Cardiac muscle cell (in vitro differentiated cells and primary cell): Measurements from ENCODE around the gene VN1R4. TPM values are rescaled to one million over a fixed set of nuclear protein-coding genes. Genes with fewer than 3 reads are reported as not detected.
"Not testable (repeated sequence)": the region's sequence is repeated elsewhere in the genome, so short reads cannot be mapped to it uniquely, and the experiment has no call there.

Experiments used
- DNase-seq, 2 donors: peaks; one replicate each; pipeline versions ENCODE4 v3.0.0 to v3.0.0-alpha.2; 2010 to 2017; ENCODE audit warnings: low read depth in 1 of 2, low spot score in 1 of 2
- H3K27ac ChIP-seq: fragments of 200-600 bp; sonication (generic); 2 replicates; pipeline ENCODE4 v1.5.1; 2016
- H3K27me3 ChIP-seq: fragments of 200-600 bp; sonication (generic); 2 replicates; pipeline ENCODE4 v1.6.0; 2016; ENCODE audit warnings: control low read depth
- H3K36me3 ChIP-seq: fragments of 200-600 bp; sonication (generic); 2 replicates; pipeline ENCODE4 v1.5.1; 2016; ENCODE audit warnings: control low read depth
- H3K4me1 ChIP-seq: fragments of 200-600 bp; sonication (generic); 2 replicates; pipeline ENCODE4 v1.8.1; 2017; ENCODE audit warnings: low read depth, mild to moderate bottlenecking, mixed run types
- H3K4me3 ChIP-seq: fragments of 200-600 bp; sonication (generic); 2 replicates; pipeline ENCODE4 v1.5.1; 2016; ENCODE audit warnings: mild to moderate bottlenecking
- H3K9me3 ChIP-seq: fragments of 200-600 bp; sonication (generic); 2 replicates; pipeline ENCODE4 v1.5.1; 2017; ENCODE audit warnings: low read depth, mild to moderate bottlenecking, control low read depth
- polyA plus RNA-seq: library from polyadenylated mRNA; unstranded; fragments of >200 nt; fragmentation: Nextera tagmentation; extraction: Ambion mirVana; gene quantifications from 2 replicates; pipeline ENCODE4 v1.2.1, GENCODE V29; 2016
- total RNA-seq: library from RNA; depleted of rRNA; stranded (reverse); fragments of >200 nt; gene quantifications from 2 replicates; pipeline ENCODE4 v1.2.3, GENCODE V29; 2016
- TF ChIP-seq, protein P1 (sequence below): IDR thresholded peaks from 2 replicates; pipeline ENCODE4 v1.5.1; 2012; ENCODE audit warnings: low read depth, mild to moderate bottlenecking, low read length

VN1R4 gene
- total and polyA plus RNA-seq, 2 experiments from 2014 or later = not detected

DNA sequence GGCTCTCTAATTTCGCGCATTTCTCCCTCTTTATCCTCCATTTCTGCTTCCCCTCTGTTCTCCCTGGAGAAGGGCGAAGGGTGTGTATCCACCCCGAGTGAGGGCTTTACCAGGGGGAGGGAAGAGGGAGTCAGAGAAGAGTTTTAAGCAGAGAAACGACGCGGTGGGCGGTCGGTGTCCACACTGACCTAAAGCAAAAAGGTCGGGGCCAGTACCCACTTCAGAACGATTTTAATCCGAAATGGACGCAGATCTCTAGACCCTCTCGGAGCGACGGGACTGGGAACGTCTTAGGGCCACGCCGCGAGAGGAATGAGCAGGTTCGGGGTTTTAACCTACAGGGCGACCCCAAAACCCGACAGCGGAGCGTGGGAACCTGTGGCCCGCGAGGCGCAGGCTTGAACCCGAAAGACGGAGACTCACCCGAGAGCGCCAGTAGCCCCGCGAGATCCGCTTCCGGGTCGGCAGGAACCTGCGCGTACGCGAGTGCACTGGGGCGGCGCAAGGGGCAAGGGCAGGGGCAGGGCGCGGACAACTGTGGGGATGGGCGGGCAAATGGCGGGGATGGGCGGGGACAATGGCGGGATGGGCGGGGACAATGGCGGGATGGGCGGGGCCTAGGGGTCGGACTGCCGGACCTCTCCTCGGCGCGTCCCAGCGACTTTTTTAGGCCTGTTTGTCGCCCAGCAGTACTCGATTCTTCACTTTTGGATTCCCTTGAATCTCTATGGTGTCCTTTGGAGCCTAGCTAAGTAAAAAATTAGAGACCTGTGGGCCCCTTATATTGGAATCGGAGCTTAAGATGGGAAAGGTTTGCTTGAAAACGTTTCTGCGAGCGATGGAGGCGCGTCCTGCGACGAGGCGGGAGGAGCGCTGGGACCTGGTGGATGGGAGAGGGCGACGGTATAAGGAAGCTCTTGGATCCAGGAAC is 12.8 kb downstream of the VN1R4 start, which contains the start of gene ZNF677:
TSS of gene ZNF677 (minus strand) at position 463 of the 931 bp plus-strand sequence. CDS start 3,323 bp downstream, outside the sequence.
- no peaks in the 10 kb centered on the region for H3K9me3 ChIP-seq
- H3K27ac ChIP-seq = peak within 1 kb of the TSS; percentile 94
- no peaks in the 10 kb centered on the region for H3K27me3 ChIP-seq
- TF ChIP-seq, protein P1, sequence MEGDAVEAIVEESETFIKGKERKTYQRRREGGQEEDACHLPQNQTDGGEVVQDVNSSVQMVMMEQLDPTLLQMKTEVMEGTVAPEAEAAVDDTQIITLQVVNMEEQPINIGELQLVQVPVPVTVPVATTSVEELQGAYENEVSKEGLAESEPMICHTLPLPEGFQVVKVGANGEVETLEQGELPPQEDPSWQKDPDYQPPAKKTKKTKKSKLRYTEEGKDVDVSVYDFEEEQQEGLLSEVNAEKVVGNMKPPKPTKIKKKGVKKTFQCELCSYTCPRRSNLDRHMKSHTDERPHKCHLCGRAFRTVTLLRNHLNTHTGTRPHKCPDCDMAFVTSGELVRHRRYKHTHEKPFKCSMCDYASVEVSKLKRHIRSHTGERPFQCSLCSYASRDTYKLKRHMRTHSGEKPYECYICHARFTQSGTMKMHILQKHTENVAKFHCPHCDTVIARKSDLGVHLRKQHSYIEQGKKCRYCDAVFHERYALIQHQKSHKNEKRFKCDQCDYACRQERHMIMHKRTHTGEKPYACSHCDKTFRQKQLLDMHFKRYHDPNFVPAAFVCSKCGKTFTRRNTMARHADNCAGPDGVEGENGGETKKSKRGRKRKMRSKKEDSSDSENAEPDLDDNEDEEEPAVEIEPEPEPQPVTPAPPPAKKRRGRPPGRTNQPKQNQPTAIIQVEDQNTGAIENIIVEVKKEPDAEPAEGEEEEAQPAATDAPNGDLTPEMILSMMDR = no peak
- peak; percentile 91 to 95 for DNase-seq
- H3K4me1 ChIP-seq = no peaks in the 10 kb centered on the region
- peaks cover 22% of the 10 kb centered on the region for H3K36me3 ChIP-seq
- peak within 1 kb of the TSS; percentile 99 for H3K4me3 ChIP-seq

DNA sequence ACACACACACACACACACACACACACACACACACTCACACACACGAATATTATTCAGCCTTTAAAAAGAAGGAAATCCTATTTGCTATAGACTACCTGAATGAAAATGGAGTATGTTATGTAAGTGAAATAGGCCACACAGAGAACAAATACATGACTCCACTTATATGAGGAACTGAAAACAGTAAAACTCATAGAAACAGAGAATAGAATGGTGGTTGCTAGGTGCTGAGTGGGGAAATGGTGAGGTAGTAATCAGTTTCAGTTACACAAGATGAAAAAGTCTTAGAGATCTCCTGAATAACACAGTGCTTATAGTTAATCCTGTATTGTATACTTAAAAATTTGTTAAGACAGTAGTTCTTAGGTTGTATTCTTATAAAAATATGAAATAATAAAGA is 21.0 kb downstream of the VN1R4 start:
- Histone ChIP-seq H3K4me1 (no peaks in the 10 kb centered on the region), H3K4me3 (no peak overlapping the region), H3K36me3 (peaks cover 62% of the 10 kb centered on the region), H3K27me3 (no peaks in the 10 kb centered on the region), H3K27ac (no peak overlapping the region), H3K9me3 (peaks cover 1% of the 10 kb centered on the region)
- DNase-seq = no peak
- TF ChIP-seq, protein P1 = no peak

DNA sequence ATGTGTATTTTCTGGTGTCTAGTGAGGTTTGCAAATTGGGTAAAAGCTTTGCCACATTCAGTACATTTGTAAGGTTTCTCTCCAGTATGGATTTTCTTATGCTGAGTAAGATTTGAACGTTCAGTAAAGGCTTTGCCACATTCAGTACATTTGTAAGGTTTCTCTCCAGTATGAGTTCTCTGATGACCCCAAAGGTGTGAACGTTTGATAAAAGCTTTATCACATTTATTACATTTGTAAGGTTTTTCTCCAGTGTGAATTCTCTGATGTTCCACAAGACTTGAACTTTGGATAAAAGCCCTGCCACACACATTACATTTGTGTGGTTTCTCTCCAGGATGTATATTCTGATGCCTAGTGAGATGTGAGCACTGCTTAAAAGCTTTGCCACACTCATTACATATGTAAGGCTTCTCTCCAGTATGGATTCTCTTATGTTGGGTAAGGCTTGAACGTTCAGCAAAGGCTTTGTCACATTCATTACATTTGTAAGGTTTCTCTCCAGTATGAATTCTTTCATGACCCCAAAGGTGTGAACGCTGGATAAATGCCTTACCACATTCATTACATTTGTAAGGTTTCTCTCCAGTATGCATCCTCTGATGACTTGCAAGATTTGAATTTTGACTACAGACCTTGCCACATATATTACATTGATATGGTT is 30.3 kb downstream of the VN1R4 start:
- no peak overlapping the region for H3K27ac ChIP-seq
- peaks cover 17% of the 10 kb centered on the region for H3K9me3 ChIP-seq

DNA sequence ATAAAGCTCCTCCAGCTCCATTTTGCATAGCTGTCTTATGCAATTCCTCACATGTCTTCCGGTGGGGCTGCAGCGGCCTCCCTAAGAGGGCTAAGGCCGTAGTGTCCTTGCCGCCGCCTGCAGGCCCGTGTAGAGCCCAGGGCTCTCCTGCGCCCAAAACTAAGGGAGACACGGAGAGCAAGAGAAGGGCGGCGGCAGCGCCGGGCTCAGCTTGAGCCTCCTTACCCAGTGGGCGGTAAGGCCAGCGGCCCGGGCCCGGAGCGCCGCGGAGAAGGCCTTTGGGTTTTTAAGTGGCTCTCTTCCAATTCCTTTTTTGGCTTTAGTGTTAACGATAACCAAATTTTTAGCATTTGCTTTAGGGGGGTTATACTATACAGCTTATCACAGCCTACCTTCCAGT is 42.9 kb downstream of the VN1R4 start:
- H3K27me3 ChIP-seq = no peaks in the 10 kb centered on the region
- no peak overlapping the region for H3K27ac ChIP-seq
- no peaks in the 10 kb centered on the region for H3K36me3 ChIP-seq
- no peak overlapping the region for H3K4me3 ChIP-seq
- DNase-seq = no peak
- H3K9me3 ChIP-seq = no peaks in the 10 kb centered on the region
- no peaks in the 10 kb centered on the region for H3K4me1 ChIP-seq
- TF ChIP-seq, protein P1 = no peak

More for the DNA sequence above, 30.3 kb downstream of the VN1R4 start:
- Histone ChIP-seq H3K4me3 (no peak overlapping the region), H3K36me3 (peaks cover 37% of the 10 kb centered on the region), H3K27me3 (no peaks in the 10 kb centered on the region), H3K4me1 (no peaks in the 10 kb centered on the region)
- TF ChIP-seq, protein P1 = no peak
- DNase-seq = no peak

DNA sequence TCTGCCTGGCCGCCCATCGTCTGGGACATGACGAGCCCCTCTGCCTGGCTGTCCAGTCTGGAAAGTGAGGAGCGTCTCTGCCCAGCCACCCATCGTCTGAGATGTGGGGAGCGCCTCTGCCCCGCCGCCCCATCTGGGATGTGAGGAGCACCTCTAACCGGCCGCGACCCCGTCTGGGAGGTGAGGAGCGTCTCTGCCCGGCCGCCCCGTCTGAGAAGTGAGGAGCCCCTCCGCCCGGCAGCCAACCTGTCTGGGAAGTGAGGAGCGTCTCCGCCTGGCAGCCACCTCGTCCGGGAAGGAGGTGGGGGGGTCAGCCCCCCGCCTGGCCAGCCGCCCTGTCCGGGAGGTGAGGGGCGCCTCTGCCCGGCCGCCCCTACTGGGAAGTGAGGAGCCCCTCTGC is 44.8 kb downstream of the VN1R4 start:
- not testable (repeated sequence) for H3K4me1 ChIP-seq, H3K36me3 ChIP-seq, H3K27me3 ChIP-seq, H3K4me3 ChIP-seq, H3K27ac ChIP-seq, H3K9me3 ChIP-seq, DNase-seq

Other genes with a start within 250 kb of the VN1R4 start
- 0.06 and 0.14 TPM in 2 replicates for gene ERVV-2, start 223.0 kb downstream of the VN1R4 start, total RNA-seq
- 0.91 TPM in 1 of 2 replicates, not detected in the other for gene ERVV-2, start 223.0 kb downstream of the VN1R4 start, polyA plus RNA-seq
- gene ZNF160, start 164.3 kb downstream of the VN1R4 start, total RNA-seq = 56.3 and 110 TPM in 2 replicates
- gene ZNF160, start 164.3 kb downstream of the VN1R4 start, polyA plus RNA-seq = 53.8 and 83.5 TPM in 2 replicates
- gene ZNF415, start 134.8 kb downstream of the VN1R4 start, total RNA-seq = 11.9 and 17.0 TPM in 2 replicates
- gene ZNF415, start 134.8 kb downstream of the VN1R4 start, polyA plus RNA-seq = 11.8 and 22.9 TPM in 2 replicates
- gene ZNF347, start 108.7 kb downstream of the VN1R4 start, total RNA-seq = 2.9 and 5.8 TPM in 2 replicates
- 1.9 and 5.8 TPM in 2 replicates for gene ZNF347, start 108.7 kb downstream of the VN1R4 start, polyA plus RNA-seq
- 1.4 and 5.2 TPM in 2 replicates for gene ZNF665, start 74.4 kb downstream of the VN1R4 start, total RNA-seq
- gene ZNF665, start 74.4 kb downstream of the VN1R4 start, polyA plus RNA-seq = 1.0 and 4.1 TPM in 2 replicates
- gene ZNF677, start 12.8 kb downstream of the VN1R4 start, total RNA-seq = 47.0 and 62.1 TPM in 2 replicates
- gene ZNF677, start 12.8 kb downstream of the VN1R4 start, polyA plus RNA-seq = 49.2 and 68.8 TPM in 2 replicates
- gene VN1R2, start 9.4 kb downstream of the VN1R4 start, total RNA-seq = not detected in 2 replicates
- gene VN1R2, start 9.4 kb downstream of the VN1R4 start, polyA plus RNA-seq = 0.21 TPM in 1 of 2 replicates, not detected in the other
- 4.5 TPM in 2 replicates for gene ZNF845, start 66.0 kb upstream of the VN1R4 start, total RNA-seq
- gene ZNF845, start 66.0 kb upstream of the VN1R4 start, polyA plus RNA-seq = 3.1 and 4.4 TPM in 2 replicates
- 3.2 and 7.1 TPM in 2 replicates for gene ZNF525, start 98.0 kb upstream of the VN1R4 start, total RNA-seq
- gene ZNF525, start 98.0 kb upstream of the VN1R4 start, polyA plus RNA-seq = 3.3 and 3.9 TPM in 2 replicates
- gene ZNF765, start 127.4 kb upstream of the VN1R4 start, total RNA-seq = 12.3 and 25.1 TPM in 2 replicates
- 6.4 and 14.1 TPM in 2 replicates for gene ZNF765, start 127.4 kb upstream of the VN1R4 start, polyA plus RNA-seq
- 9.4 and 11.3 TPM in 2 replicates for gene ZNF761, start 164.3 kb upstream of the VN1R4 start, total RNA-seq
- gene ZNF761, start 164.3 kb upstream of the VN1R4 start, polyA plus RNA-seq = 11.7 and 14.3 TPM in 2 replicates
- gene ZNF813, start 200.0 kb upstream of the VN1R4 start, total RNA-seq = 1.9 and 3.5 TPM in 2 replicates
- gene ZNF813, start 200.0 kb upstream of the VN1R4 start, polyA plus RNA-seq = 2.7 and 3.3 TPM in 2 replicates